KMS-11 (cell line): Measurements from ENCODE around the gene NBAS.

Experiments used
- H2AFZ ChIP-seq: fragments of 200-600 bp; sonication (generic); 2 replicates; pipeline ENCODE4 v1.6.1; 2016; ENCODE audit warnings: antibody characterized with exemption, mixed run types, low read depth
- H3K27ac ChIP-seq: fragments of 200-600 bp; sonication (generic); 2 replicates; pipeline ENCODE4 v1.6.1; 2016; ENCODE audit warnings: mild to moderate bottlenecking, mixed run types
- H3K27me3 ChIP-seq: fragments of 200-600 bp; sonication (generic); 2 replicates; pipeline ENCODE4 v1.6.1; 2017; ENCODE audit warnings: mild to moderate bottlenecking, low read depth, mixed run types, moderate library complexity; ENCODE audit not compliant: insufficient read depth
- H3K36me3 ChIP-seq: fragments of 200-600 bp; sonication (generic); 2 replicates; pipeline ENCODE4 v1.6.1; 2017; ENCODE audit warnings: mild to moderate bottlenecking, mixed run types; ENCODE audit not compliant: insufficient read depth
- H3K4me1 ChIP-seq: fragments of 200-600 bp; sonication (generic); 2 replicates; pipeline ENCODE4 v1.6.1; 2016; ENCODE audit warnings: mild to moderate bottlenecking, low read depth, mixed run types; ENCODE audit not compliant: poor library complexity, severe bottlenecking
- H3K4me2 ChIP-seq: fragments of 200-600 bp; sonication (generic); 2 replicates; pipeline ENCODE4 v1.7.0; 2016; ENCODE audit warnings: mild to moderate bottlenecking, mixed run types
- H3K4me3 ChIP-seq: fragments of 200-600 bp; sonication (generic); IDR thresholded peaks from 2 replicates; pipeline ENCODE4 v1.6.1; 2017; ENCODE audit warnings: low read depth, low read length, mixed read lengths; ENCODE audit not compliant: insufficient read depth
- H3K79me2 ChIP-seq: fragments of 200-600 bp; sonication (generic); 2 replicates; pipeline ENCODE4 v1.6.1; 2016; ENCODE audit warnings: low read depth, mixed run types; ENCODE audit not compliant: insufficient read depth
- H3K9ac ChIP-seq: fragments of 200-600 bp; sonication (generic); 2 replicates; pipeline ENCODE4 v1.6.1; 2016; ENCODE audit warnings: mild to moderate bottlenecking, mixed run types
- H4K20me1 ChIP-seq: fragments of 200-600 bp; sonication (generic); 2 replicates; pipeline ENCODE4 v1.6.1; 2016; ENCODE audit warnings: mild to moderate bottlenecking, mixed run types; ENCODE audit not compliant: insufficient read depth
- CTCF ChIP-seq: fragments of 200-600 bp; sonication (generic); conservative IDR thresholded peaks from 2 replicates; pipeline ENCODE4 v1.6.1; 2017; ENCODE audit warnings: low read depth, mild to moderate bottlenecking, antibody characterized with exemption, low read length, moderate library complexity, mixed read lengths

NBAS gene

GRCh38 chr2:15281681-15282080 lies 279.5 kb downstream of the NBAS start:
- no peaks in the 10 kb centered on the region for H3K36me3 ChIP-seq
- H2AFZ ChIP-seq = no peak overlapping the region
- no peaks in the 10 kb centered on the region for H3K27me3 ChIP-seq
- no peak overlapping the region for H3K27ac ChIP-seq
- no peak for TF ChIP-seq CTCF
- H3K4me2 ChIP-seq = no peak overlapping the region
- no peak overlapping the region for H3K9ac ChIP-seq
- H3K79me2 ChIP-seq = no peaks in the 10 kb centered on the region
- no peaks in the 10 kb centered on the region for H4K20me1 ChIP-seq
- H3K4me3 ChIP-seq = no peak overlapping the region
- no peaks in the 10 kb centered on the region for H3K4me1 ChIP-seq

DNA sequence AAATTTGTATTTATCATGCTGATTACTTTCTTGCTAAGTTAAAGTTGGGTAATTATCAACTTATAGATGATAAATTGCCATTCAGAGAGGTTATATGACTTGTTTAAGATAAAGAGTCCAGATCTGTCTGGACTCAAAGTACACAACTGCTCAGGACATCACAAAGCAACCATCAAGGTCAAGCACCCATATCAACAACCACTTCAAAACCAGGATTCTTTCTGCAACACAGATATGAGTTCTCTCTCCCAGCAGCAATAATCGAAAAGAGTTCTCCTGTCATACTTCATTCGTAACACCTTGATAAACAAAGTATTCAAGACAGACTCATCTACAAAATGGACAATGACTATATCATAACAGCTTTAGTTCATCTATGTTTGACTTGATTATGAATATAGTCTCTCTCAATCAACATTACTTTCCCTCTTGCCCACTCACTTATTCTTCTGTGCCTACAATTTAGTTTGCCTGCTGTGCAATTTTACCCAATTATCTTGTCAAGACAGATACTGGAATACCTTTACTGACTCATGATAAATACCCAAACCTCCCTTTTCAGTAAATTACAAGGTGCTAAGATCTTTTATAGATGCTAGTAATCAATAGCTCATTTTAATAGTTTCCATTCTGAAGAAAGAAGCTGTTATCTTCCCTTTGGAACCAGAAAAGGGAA lies 281.8 kb downstream of the NBAS start:
- H3K4me3 ChIP-seq = no peak overlapping the region
- no peaks in the 10 kb centered on the region for H3K27me3 ChIP-seq
- H3K36me3 ChIP-seq = no peaks in the 10 kb centered on the region
- H3K79me2 ChIP-seq = no peaks in the 10 kb centered on the region
- no peak overlapping the region for H3K9ac ChIP-seq
- no peak overlapping the region for H2AFZ ChIP-seq
- no peak overlapping the region for H3K27ac ChIP-seq
- no peaks in the 10 kb centered on the region for H4K20me1 ChIP-seq
- TF ChIP-seq CTCF = no peak
- no peaks in the 10 kb centered on the region for H3K4me1 ChIP-seq
- H3K4me2 ChIP-seq = no peak overlapping the region

DNA sequence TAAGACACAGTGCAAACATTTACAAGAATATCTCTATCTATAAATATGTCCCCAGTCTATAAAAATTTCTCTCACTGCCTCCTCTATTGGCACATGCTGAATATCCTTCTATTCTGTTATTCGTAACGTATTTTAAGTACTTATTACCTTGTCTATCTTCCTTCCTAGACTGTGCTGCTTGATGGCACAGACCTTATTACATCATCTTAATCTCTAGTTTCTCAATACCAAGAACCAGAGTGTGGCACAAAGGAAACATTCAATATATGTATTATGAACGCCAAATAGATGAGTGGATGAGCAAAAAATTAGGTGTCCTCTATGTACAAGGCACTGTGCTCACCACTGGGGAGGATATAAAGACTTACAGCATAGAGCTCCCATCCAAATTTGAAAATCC lies 282.8 kb downstream of the NBAS start:
- H3K36me3 ChIP-seq = no peaks in the 10 kb centered on the region
- no peak overlapping the region for H3K4me2 ChIP-seq
- TF ChIP-seq CTCF = no peak
- no peaks in the 10 kb centered on the region for H4K20me1 ChIP-seq
- no peak overlapping the region for H3K4me3 ChIP-seq
- H3K4me1 ChIP-seq = no peaks in the 10 kb centered on the region
- H2AFZ ChIP-seq = no peak overlapping the region
- H3K79me2 ChIP-seq = no peaks in the 10 kb centered on the region
- no peak overlapping the region for H3K9ac ChIP-seq
- no peak overlapping the region for H3K27ac ChIP-seq
- no peaks in the 10 kb centered on the region for H3K27me3 ChIP-seq

GRCh38 chr2:15275346-15275745 lies 285.8 kb downstream of the NBAS start:
- H3K4me1 ChIP-seq = no peaks in the 10 kb centered on the region
- H3K4me3 ChIP-seq = no peak overlapping the region
- H3K27me3 ChIP-seq = no peaks in the 10 kb centered on the region
- no peaks in the 10 kb centered on the region for H3K79me2 ChIP-seq
- no peak for TF ChIP-seq CTCF
- H3K4me2 ChIP-seq = no peak overlapping the region
- no peak overlapping the region for H3K9ac ChIP-seq
- H2AFZ ChIP-seq = no peak overlapping the region
- H3K27ac ChIP-seq = no peak overlapping the region
- no peaks in the 10 kb centered on the region for H3K36me3 ChIP-seq
- H4K20me1 ChIP-seq = no peaks in the 10 kb centered on the region
